8988T (cell line): Measurements from ENCODE around the gene AHRR.

Experiments
- DNase-seq: peaks from one replicate; pipeline ENCODE4 v3.0.0; 2011

Gene AHRR

GRCh38 chr5:446066-446882 is 124.8 kb downstream of the AHRR start:
- DNase-seq, result no peak

- peak; percentile 87 for DNase-seq
These were observed 125.4 kb downstream of the AHRR start for GRCh38 chr5:446883-447263.

GRCh38 chr5:447501-447900 is 126.0 kb downstream of the AHRR start:
- DNase-seq, result no peak

GRCh38 chr5:448061-448765 is 126.7 kb downstream of the AHRR start:
- DNase-seq, result no peak

- DNase-seq, result no peak
These were observed 127.2 kb downstream of the AHRR start for GRCh38 chr5:448766-449090.

GRCh38 chr5:449151-449550 is 127.6 kb downstream of the AHRR start:
- DNase-seq, result no peak

GRCh38 chr5:451587-452458 is 130.3 kb downstream of the AHRR start:
- no peak for DNase-seq

GRCh38 chr5:452978-453710 is 131.6 kb downstream of the AHRR start:
- DNase-seq, result no peak

GRCh38 chr5:453725-454481 is 132.4 kb downstream of the AHRR start:
- DNase-seq, result no peak

- DNase-seq, result no peak
These were observed 133.4 kb downstream of the AHRR start for GRCh38 chr5:454936-455335.

- DNase-seq, result no peak
These were observed 134.3 kb downstream of the AHRR start for GRCh38 chr5:455806-456205.

GRCh38 chr5:456351-457194 is 135.1 kb downstream of the AHRR start:
- DNase-seq, result no peak

GRCh38 chr5:457195-457961 is 135.9 kb downstream of the AHRR start:
- DNase-seq, result no peak

GRCh38 chr5:458547-459353 is 137.2 kb downstream of the AHRR start:
- no peak for DNase-seq

- no peak for DNase-seq
These were observed 138.2 kb downstream of the AHRR start for GRCh38 chr5:459562-460272.

- DNase-seq, result no peak
These were observed 138.7 kb downstream of the AHRR start for GRCh38 chr5:460273-460625.

- no peak for DNase-seq
These were observed 140.6 kb downstream of the AHRR start for GRCh38 chr5:462051-462481.

- no peak for DNase-seq
These were observed 141.8 kb downstream of the AHRR start for GRCh38 chr5:463301-463700.

GRCh38 chr5:463952-464351 is 142.4 kb downstream of the AHRR start:
- DNase-seq, result no peak
